OCI-LY3 (cell line): ENCODE data around the gene RHOJ.

Experiments used
- CTCF ChIP-seq: fragments of 200-600, 300-600 bp; sonication (generic); IDR thresholded peaks from 2 replicates; pipeline ENCODE4 v1.5.1; 2014; ENCODE audit warnings: antibody characterized with exemption, low read length, low read depth
- EZH2phosphoT487 ChIP-seq: fragments of 200-600 bp; shearing (Covaris generic); IDR thresholded peaks from 2 replicates; pipeline ENCODE4 v1.6.1; 2018; ENCODE audit warnings: antibody characterized with exemption, mixed run types, low read depth

GRCh38 chr14:63267171-63267570, 62.9 kb downstream of the RHOJ start:
- no peak for TF ChIP-seq CTCF
- TF ChIP-seq EZH2phosphoT487 = no peak
